ENCODE data around the gene SND1.
"Not testable (repeated sequence)": the region's sequence is repeated elsewhere in the genome, so short reads cannot be mapped to it uniquely, and the experiment has no call there.

The SND1 gene

DNA sequence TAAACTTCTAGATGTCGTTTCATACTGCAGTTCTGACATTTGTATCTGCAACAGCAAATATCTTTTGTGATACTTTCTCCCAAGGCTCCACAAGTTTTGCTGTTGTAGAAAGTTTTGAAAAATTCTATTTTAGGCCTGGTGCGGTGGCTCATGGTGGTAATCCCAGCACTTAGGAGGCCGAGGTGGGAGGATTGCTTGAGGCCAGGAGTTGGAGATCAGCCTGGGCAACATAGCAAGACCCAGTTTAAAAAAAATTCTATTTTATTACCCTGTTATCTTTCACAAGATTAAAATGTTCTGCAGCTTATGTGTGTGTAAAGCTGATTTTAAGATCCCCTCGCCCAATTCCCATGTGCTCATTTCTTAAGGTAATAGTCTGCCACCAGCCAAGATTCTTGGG, 1.4 kb downstream of the SND1 start:
- no peak for DNase-seq

DNA sequence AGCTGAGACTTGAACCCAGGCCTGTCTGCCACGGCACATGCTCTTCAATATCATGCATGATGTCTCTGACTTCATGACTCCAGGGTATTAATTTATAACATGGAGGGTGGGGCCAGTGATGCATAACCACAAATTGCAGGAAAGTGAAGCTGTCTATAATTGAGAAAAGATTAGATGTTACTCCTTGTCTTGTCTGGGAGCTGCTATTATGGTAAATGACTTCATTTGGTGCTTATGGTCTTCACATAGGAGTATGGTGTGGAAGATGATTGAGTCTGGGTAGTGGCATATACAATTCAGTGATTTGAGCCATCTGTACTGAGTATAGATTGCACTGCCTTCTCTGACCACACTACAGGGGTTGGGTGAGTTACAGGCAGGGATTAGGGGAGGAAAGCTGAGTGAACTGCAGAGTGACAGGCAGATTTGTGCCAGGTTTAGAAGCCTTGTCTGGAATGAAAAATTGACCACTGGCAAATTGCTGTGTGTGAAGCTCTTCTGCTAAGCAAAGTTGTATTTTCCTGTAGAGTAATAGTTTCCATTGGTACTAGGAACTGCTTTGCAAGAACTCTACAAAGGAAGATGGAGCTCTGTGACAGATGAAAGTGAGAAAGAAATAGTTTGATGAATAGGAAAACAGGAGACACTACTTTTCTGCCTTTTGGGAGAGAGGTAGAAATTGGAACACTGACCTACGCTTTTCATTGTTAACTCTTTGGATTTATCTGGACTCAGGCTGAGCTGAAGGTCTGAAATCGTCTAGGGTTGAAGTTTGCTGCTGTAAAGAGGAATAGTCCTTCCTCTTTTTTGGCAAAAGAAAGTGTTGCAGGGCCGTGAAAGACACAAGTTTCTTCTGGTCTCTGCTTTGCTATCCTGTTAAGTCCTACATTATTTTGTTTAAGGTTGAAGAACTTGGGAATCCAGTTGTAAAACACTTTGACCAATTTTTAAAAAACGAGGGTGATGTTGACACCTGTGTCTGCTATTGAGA, 2.7 kb downstream of the SND1 start:
- DNase-seq: peak in 2 of 3 donors; percentile 26 to 29

- no peak for DNase-seq
These were observed 3.7 kb downstream of the SND1 start for GRCh38 chr7:127655720-127656119.

DNA sequence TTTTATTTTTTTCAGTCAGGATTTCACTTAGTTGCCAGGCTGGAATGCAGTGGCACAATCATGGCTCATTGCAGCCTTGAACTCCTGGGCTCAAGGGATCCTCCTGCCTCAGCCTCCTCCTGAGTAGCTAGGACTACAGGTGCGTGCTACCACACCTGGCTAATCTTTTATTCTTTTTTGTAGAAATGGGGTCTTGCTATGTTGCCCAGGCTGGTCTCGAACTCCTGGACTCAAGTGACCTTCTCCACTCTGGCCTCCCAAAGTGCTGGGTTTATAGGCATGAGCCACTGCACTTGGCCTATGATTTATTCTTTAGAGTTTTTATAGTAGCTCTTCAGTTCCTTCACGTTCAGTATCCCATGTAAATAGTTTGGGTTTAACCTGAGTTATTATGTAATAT, 5.5 kb downstream of the SND1 start:
- no peak for DNase-seq

DNA sequence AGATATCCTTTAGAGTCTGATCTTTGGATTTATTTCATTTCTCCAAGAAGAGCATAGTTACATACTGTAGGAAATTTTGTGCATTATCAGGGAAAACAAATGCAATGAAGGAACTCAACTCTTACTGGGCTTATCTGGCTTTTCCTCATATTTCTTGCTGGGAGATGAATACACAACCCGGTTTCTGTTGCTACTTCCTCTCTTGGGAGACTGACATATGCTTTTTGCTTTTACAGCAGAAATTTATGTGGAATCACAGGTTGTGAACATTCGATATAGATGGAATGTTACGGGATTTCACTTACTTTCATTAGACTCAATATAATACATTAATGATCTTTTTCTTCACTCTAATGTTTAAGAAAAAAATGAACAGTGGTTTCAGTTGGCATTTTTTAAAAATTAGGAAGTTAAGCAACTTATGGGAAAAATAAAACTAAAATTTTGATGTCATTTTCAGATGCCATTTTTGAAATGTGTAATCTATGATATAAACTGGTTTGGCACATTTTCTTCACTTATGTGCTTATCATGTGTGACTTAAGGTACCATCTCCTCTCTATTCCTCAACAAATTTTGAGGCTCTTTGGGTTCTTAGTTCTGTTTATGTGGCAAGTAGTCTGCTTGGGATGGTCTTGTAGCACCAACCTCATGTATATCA, 7.1 kb downstream of the SND1 start:
- peak; percentile 41 to 65 (median 57) for DNase-seq

DNA sequence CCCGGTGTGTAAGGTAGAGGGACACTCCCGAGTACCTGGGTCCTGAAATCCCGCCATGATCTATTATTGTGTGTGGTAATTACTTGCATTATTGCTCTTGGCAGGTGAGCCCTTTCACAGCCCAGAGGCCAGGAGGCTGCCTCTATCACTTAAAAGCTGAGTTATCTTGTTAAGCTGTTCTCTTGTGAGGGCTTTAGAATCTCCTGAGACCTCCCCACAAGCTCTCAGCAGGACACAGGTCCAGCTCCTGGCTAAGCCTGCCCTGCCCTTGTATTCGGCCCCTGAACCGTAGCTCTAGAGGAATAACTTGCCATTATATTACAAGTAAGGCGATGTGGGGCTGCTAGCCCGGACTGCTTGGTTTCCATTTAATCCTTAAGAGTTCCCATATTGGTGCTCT, 13.9 kb downstream of the SND1 start:
- DNase-seq: no peak

DNA sequence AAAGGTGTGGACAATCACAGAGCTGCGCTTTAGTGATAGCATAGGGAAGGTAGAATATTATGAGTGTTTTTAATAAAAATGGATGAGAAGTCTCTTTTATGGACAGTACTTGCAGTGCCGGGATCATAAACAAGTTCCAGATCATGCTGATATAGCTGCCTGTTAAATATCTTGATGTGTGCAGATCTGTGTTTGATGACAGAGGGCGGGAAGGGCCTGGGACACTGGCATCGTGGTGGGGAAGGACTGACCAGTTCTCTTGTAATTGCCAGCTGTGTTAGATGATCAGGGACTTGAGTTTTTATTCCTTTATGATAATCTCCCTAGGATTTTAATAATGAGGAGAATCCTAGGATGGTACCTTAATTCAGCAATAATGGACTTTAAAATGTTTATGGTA, 14.6 kb downstream of the SND1 start:
- no peak for DNase-seq

DNA sequence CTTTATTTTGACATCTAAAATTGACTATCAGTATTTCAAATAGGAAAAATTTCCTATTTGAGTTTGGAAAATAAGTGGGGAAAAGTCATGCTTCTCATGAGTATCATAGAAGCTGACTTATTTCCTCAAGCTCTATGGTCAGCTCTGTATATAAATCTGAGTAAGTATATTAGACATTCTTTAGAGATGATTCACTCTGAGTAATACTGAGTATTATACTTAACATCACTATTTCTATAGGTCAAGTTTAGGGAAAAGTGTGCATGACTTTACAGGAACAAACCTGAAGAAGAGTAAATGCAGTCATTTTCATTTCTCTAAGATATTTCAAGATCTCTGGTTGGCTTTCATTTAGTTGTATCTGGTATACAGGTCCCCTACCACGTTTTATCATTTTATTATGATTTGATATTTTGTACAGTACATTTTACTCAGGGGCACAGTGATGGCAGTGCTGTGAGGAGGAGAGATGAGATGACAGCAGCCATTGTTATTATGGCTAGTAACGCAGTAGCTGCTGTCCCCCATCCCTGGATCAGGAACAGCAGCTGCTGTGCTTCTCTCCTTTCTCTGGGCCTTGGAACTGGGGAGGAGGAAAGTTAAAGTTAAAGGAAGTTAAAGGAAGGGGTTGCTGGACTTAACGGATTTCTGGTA, 15.2 kb downstream of the SND1 start:
- DNase-seq: peak; percentile 33 to 91 (median 84)

- DNase-seq: peak; percentile 56 to 62 (median 57)
These were observed 16.0 kb downstream of the SND1 start for GRCh38 chr7:127667759-127668530.

- no peak for DNase-seq
These were observed 19.3 kb downstream of the SND1 start for GRCh38 chr7:127671341-127671740.

- DNase-seq: no peak
These were observed 21.9 kb downstream of the SND1 start for GRCh38 chr7:127673902-127674301.

GRCh38 chr7:127674361-127674760, 22.4 kb downstream of the SND1 start:
- no peak for DNase-seq

DNA sequence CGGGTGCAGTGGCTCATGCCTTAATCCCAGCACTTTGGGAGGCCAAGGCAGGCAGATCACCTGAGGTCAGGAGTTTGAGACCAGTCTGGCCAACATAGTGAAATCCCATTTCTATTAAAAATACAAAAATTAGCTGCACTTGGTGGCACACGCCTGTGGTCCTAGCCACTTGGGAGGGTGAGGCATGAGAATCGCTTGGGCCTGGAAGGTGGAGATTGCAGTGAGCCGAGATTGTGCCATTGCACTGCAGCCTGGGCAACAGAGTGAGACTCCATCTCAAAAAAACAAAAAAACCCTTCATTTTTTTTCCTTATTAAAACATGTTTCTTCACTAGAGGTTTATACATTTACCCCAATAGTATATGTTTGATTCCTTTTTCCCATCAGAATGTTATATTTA, 22.9 kb downstream of the SND1 start:
- DNase-seq: not testable (repeated sequence)

GRCh38 chr7:127675721-127676120, 23.7 kb downstream of the SND1 start:
- DNase-seq: no peak

- no peak for DNase-seq
These were observed 25.6 kb downstream of the SND1 start for GRCh38 chr7:127677433-127678230.

GRCh38 chr7:127678337-127678736, 26.3 kb downstream of the SND1 start:
- DNase-seq: no peak

- DNase-seq: peak in 1 of 3 donors; percentile 8
These were observed 27.0 kb downstream of the SND1 start for GRCh38 chr7:127678947-127679346.

GRCh38 chr7:127680983-127681382, 29.0 kb downstream of the SND1 start:
- no peak for DNase-seq

GRCh38 chr7:127682140-127682539, 30.1 kb downstream of the SND1 start:
- no peak for DNase-seq

DNA sequence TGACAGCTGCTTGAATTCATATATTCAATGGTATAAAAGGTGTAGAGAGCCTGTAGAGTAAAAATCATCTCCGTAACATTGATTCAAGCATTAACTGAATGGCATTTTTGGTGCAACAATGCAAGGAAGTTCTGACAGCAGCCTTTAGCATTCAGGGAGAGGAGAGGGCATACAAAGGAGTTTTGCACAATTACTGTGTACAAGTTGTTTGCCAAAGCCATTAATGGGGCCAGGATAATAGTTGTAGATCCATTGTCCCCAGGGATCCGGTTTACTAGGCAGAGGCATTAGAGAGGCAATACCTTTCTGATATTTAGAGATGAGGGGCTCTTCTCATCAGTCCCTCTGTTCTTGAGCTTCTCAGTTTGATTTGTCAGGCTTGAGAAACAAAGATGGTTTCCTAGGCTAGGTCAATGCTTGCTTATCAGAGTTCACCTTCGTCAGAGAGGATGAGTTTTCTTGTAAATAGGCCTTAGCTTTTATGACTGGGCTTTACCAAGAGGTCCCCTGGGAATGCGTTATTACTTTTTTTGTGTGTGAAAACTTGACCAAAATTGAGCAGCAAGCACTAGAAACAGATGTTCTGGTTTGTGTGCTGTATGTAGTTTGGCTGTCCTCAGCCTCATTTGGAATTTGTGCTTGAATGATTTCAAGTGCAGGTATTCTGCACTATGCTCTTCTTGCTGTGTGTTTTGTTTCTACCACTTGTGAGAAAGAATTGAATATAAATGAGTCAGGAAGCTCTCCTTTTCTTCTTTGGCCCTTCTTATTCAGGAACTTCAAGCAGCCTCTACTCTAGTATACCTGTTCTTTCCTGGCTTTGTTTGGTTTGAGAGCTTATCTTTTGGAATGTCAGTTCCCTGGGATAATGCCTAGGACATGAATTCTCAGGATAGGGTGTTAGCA, 32.0 kb downstream of the SND1 start:
- no peak for DNase-seq

Measured in suppressor macrophage treated with lipopolysaccharide for 1 hour (primary cell).